GM23338 (cell line): Measurements from ENCODE around the gene SLC25A10. TPM values are rescaled to one million over a fixed set of nuclear protein-coding genes. Genes with fewer than 3 reads are reported as not detected.

Experiments
- ATAC-seq: fragments of 200-7000 bp; cut with Tn5 transposase; 3 replicates; pipeline ENCODE4 v1.9.1; 2020
- DNase-seq: peaks from one replicate; pipeline ENCODE4 v3.0.0-alpha.2; 2015; ENCODE audit warnings: low spot score
- H2AFZ ChIP-seq: fragments of 200-600 bp; sonication (generic); 2 replicates; pipeline ENCODE4 v1.8.0; 2016; ENCODE audit warnings: antibody characterized with exemption, mild to moderate bottlenecking, moderate library complexity
- H3F3A ChIP-seq: fragments of 200-600 bp; sonication (generic); replicated peaks from 2 replicates; pipeline ENCODE4 v1.8.0; 2017; ENCODE audit warnings: antibody characterized with exemption, mixed run types, low read depth
- H3K27ac ChIP-seq: fragments of 200-600 bp; sonication (generic); 2 replicates; pipeline ENCODE4 v1.6.1; 2016; ENCODE audit warnings: low read depth
- H3K27me3 ChIP-seq: fragments of 200-600 bp; sonication (generic); 2 replicates; pipeline ENCODE4 v1.8.0; 2016; ENCODE audit warnings: mild to moderate bottlenecking, mixed run types, moderate library complexity; ENCODE audit not compliant: insufficient read depth
- H3K36me3 ChIP-seq: fragments of 200-600 bp; sonication (generic); 2 replicates; pipeline ENCODE4 v1.8.0; 2016; ENCODE audit warnings: mild to moderate bottlenecking; ENCODE audit not compliant: insufficient read depth
- H3K4me1 ChIP-seq: fragments of 200-600 bp; sonication (generic); 2 replicates; pipeline ENCODE4 v1.8.0; 2016; ENCODE audit warnings: mild to moderate bottlenecking, moderate library complexity; ENCODE audit not compliant: insufficient read depth
- H3K4me2 ChIP-seq: fragments of 200-600 bp; sonication (generic); 2 replicates; pipeline ENCODE4 v1.7.1; 2017; ENCODE audit warnings: mixed run types
- H3K4me3 ChIP-seq: fragments of 200-600 bp; sonication (generic); 2 replicates; pipeline ENCODE4 v1.6.1; 2016; ENCODE audit warnings: mixed run types
- H3K79me2 ChIP-seq: fragments of 200-600 bp; sonication (generic); replicated peaks from 2 replicates; pipeline ENCODE4 v1.8.0; 2017; ENCODE audit warnings: mild to moderate bottlenecking; ENCODE audit not compliant: insufficient read depth
- H3K9me2 ChIP-seq: fragments of 200-600 bp; sonication (generic); 2 replicates; pipeline ENCODE4 v1.8.0; 2017; ENCODE audit not compliant: insufficient read depth
- H4K20me1 ChIP-seq: fragments of 200-600 bp; sonication (generic); replicated peaks from 2 replicates; pipeline ENCODE4 v1.8.0; 2017; ENCODE audit warnings: mild to moderate bottlenecking; ENCODE audit not compliant: insufficient read depth
- H3K27ac Mint-ChIP-seq: 2 replicates; pipeline ENCODE4 v1.8.0; 2020; ENCODE audit warnings: inconsistent platforms, mild to moderate bottlenecking, moderate library complexity, mixed read lengths
- H3K27me3 Mint-ChIP-seq: 3 replicates; pipeline ENCODE4 v1.8.0; 2022; ENCODE audit warnings: low read depth, mild to moderate bottlenecking, moderate library complexity, mixed read lengths, inconsistent platforms; ENCODE audit not compliant: insufficient read depth, poor library complexity
- H3K36me3 Mint-ChIP-seq: 3 replicates; pipeline ENCODE4 v1.8.0; 2021; ENCODE audit warnings: low read depth, mild to moderate bottlenecking, inconsistent platforms, moderate library complexity, mixed read lengths
- H3K4me1 Mint-ChIP-seq: 3 replicates; pipeline ENCODE4 v1.8.0; 2020; ENCODE audit warnings: mild to moderate bottlenecking, inconsistent platforms, mixed read lengths
- H3K4me3 Mint-ChIP-seq: 3 replicates; pipeline ENCODE4 v1.8.0; 2021; ENCODE audit warnings: moderate library complexity, mild to moderate bottlenecking, inconsistent platforms, mixed read lengths
- H3K9me3 Mint-ChIP-seq: 3 replicates; pipeline ENCODE4 v1.8.0; 2020; ENCODE audit warnings: moderate library complexity, mild to moderate bottlenecking, inconsistent platforms, mixed read lengths
- CREB1 ChIP-seq: fragments of 250-450 bp; sonication (Bioruptor Pico); IDR thresholded peaks from 2 replicates; pipeline ENCODE4 v1.5.0; 2020; ENCODE audit warnings: low read depth, mild to moderate bottlenecking, moderate library complexity
- CTCF ChIP-seq, 2 experiments: fragments of 200-600 bp in 1 of 2; sonication (generic) in 1 of 2; conservative IDR thresholded peaks; 2 replicates each; pipeline versions ENCODE4 v1.5.1 to v1.6.1; 2016 to 2017; ENCODE audit warnings: antibody characterized with exemption in 2 of 2, low read depth in 2 of 2, mild to moderate bottlenecking in 2 of 2, moderate library complexity in 1 of 2
- EZH2 ChIP-seq: fragments of 200-600 bp; sonication (generic); IDR thresholded peaks from one replicate; pipeline ENCODE4 v1.8.0; 2017; ENCODE audit warnings: antibody characterized with exemption, mild to moderate bottlenecking, low read depth; ENCODE audit not compliant: unreplicated experiment
- EZH2phosphoT487 ChIP-seq: fragments of 200-600 bp; sonication (generic); IDR thresholded peaks from one replicate; pipeline ENCODE4 v1.8.1; 2018; ENCODE audit warnings: antibody characterized with exemption; ENCODE audit not compliant: unreplicated experiment
- JUNB ChIP-seq: IDR thresholded peaks from one replicate; pipeline ENCODE4 v1.6.1; 2016; ENCODE audit warnings: antibody characterized with exemption; ENCODE audit not compliant: unreplicated experiment
- NANOG ChIP-seq: IDR thresholded peaks from 2 replicates; pipeline ENCODE4 v1.6.1; 2016; ENCODE audit warnings: antibody characterized with exemption, borderline replicate concordance
- POLR2AphosphoS5 ChIP-seq: IDR thresholded peaks from 2 replicates; pipeline ENCODE4 v1.6.1; 2016; ENCODE audit warnings: antibody characterized with exemption, low read depth
- STAT1 ChIP-seq: IDR thresholded peaks from one replicate; pipeline ENCODE4 v1.6.1; 2016; ENCODE audit warnings: antibody characterized with exemption; ENCODE audit not compliant: unreplicated experiment
- ZNF114 ChIP-seq: fragments of 250-450 bp; sonication (Bioruptor Pico); IDR thresholded peaks from 2 replicates; pipeline ENCODE4 v1.5.0; 2020; ENCODE audit warnings: mild to moderate bottlenecking, moderate library complexity
- ZNF331 ChIP-seq: fragments of 250-450 bp; sonication (Bioruptor Pico); IDR thresholded peaks from 2 replicates; pipeline ENCODE4 v1.5.0; 2020; ENCODE audit warnings: low read depth, mild to moderate bottlenecking, moderate library complexity
- polyA plus RNA-seq: library from polyadenylated mRNA; unstranded; fragments of >200 nt; fragmentation: Nextera tagmentation; extraction: Ambion mirVana; gene quantifications from 2 replicates; pipeline ENCODE4 v1.2.1, GENCODE V29; 2016
- total RNA-seq: library from RNA; depleted of rRNA; stranded (reverse); fragments of >200 nt; shearing (Covaris generic); gene quantifications from 2 replicates; pipeline ENCODE4 v1.2.3, GENCODE V29; 2014
- TF ChIP-seq, protein P1 (sequence below): IDR thresholded peaks from one replicate; pipeline ENCODE4 v1.6.1; 2018; ENCODE audit warnings: antibody characterized with exemption; ENCODE audit not compliant: unreplicated experiment
- TF ChIP-seq, protein P2 (sequence below): IDR thresholded peaks from 2 replicates; pipeline ENCODE4 v1.6.1; 2016; ENCODE audit warnings: antibody characterized with exemption
- TF ChIP-seq, protein P3 (sequence below): fragments of 250-450 bp; sonication (Bioruptor Pico); IDR thresholded peaks from 2 replicates; pipeline ENCODE4 v1.5.0; 2020; ENCODE audit warnings: mild to moderate bottlenecking, moderate library complexity

Gene SLC25A10
- total and polyA plus RNA-seq, 2 experiments from 2014 or later, result 25.7 to 47.4 TPM

- Histone ChIP-seq H3K4me1 (peaks cover 20% of the 10 kb centered on the region; the same call in 1 of the 2 replicates), H2AFZ (no peak overlapping the region), H3K79me2 (peaks cover 13% of the 10 kb centered on the region), H3K9me2 (no peaks in the 10 kb centered on the region), H3K36me3 (no peaks in the 10 kb centered on the region), H3F3A (peaks cover 7% of the 10 kb centered on the region), H3K27ac (no peak overlapping the region), H3K27me3 (no peaks in the 10 kb centered on the region), H3K4me3 (no peak overlapping the region), H4K20me1 (no peaks in the 10 kb centered on the region), H3K4me2 (no peak overlapping the region)
- Mint-ChIP-seq H3K36me3 (peaks cover 8% of the 10 kb centered on the region), H3K27ac (no peak overlapping the region), H3K4me1 (peaks cover 17% of the 10 kb centered on the region), H3K4me3 (no peak overlapping the region), H3K27me3 (peaks cover 14% of the 10 kb centered on the region), H3K9me3 (no peaks in the 10 kb centered on the region; the same call in 2 of the 3 replicates)
- DNase-seq (no peak), ATAC-seq (no peak)
- TF ChIP-seq, protein P1, sequence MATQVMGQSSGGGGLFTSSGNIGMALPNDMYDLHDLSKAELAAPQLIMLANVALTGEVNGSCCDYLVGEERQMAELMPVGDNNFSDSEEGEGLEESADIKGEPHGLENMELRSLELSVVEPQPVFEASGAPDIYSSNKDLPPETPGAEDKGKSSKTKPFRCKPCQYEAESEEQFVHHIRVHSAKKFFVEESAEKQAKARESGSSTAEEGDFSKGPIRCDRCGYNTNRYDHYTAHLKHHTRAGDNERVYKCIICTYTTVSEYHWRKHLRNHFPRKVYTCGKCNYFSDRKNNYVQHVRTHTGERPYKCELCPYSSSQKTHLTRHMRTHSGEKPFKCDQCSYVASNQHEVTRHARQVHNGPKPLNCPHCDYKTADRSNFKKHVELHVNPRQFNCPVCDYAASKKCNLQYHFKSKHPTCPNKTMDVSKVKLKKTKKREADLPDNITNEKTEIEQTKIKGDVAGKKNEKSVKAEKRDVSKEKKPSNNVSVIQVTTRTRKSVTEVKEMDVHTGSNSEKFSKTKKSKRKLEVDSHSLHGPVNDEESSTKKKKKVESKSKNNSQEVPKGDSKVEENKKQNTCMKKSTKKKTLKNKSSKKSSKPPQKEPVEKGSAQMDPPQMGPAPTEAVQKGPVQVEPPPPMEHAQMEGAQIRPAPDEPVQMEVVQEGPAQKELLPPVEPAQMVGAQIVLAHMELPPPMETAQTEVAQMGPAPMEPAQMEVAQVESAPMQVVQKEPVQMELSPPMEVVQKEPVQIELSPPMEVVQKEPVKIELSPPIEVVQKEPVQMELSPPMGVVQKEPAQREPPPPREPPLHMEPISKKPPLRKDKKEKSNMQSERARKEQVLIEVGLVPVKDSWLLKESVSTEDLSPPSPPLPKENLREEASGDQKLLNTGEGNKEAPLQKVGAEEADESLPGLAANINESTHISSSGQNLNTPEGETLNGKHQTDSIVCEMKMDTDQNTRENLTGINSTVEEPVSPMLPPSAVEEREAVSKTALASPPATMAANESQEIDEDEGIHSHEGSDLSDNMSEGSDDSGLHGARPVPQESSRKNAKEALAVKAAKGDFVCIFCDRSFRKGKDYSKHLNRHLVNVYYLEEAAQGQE, result no peak
- TF ChIP-seq EZH2 (no peak), NANOG (no peak), POLR2AphosphoS5 (no peak), CTCF (conservative IDR thresholded peaks at IDR 0.05; ENCODE audit: low read depth in 2 of 2) (no peak), ZNF114 (CRISPR knock-in tag) (no peak), CREB1 (CRISPR knock-in tag) (no peak), JUNB (no peak), STAT1 (no peak), ZNF331 (CRISPR knock-in tag) (no peak), EZH2phosphoT487 (no peak)
- TF ChIP-seq, protein P2, sequence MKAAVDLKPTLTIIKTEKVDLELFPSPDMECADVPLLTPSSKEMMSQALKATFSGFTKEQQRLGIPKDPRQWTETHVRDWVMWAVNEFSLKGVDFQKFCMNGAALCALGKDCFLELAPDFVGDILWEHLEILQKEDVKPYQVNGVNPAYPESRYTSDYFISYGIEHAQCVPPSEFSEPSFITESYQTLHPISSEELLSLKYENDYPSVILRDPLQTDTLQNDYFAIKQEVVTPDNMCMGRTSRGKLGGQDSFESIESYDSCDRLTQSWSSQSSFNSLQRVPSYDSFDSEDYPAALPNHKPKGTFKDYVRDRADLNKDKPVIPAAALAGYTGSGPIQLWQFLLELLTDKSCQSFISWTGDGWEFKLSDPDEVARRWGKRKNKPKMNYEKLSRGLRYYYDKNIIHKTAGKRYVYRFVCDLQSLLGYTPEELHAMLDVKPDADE, result no peak
- TF ChIP-seq, protein P3, sequence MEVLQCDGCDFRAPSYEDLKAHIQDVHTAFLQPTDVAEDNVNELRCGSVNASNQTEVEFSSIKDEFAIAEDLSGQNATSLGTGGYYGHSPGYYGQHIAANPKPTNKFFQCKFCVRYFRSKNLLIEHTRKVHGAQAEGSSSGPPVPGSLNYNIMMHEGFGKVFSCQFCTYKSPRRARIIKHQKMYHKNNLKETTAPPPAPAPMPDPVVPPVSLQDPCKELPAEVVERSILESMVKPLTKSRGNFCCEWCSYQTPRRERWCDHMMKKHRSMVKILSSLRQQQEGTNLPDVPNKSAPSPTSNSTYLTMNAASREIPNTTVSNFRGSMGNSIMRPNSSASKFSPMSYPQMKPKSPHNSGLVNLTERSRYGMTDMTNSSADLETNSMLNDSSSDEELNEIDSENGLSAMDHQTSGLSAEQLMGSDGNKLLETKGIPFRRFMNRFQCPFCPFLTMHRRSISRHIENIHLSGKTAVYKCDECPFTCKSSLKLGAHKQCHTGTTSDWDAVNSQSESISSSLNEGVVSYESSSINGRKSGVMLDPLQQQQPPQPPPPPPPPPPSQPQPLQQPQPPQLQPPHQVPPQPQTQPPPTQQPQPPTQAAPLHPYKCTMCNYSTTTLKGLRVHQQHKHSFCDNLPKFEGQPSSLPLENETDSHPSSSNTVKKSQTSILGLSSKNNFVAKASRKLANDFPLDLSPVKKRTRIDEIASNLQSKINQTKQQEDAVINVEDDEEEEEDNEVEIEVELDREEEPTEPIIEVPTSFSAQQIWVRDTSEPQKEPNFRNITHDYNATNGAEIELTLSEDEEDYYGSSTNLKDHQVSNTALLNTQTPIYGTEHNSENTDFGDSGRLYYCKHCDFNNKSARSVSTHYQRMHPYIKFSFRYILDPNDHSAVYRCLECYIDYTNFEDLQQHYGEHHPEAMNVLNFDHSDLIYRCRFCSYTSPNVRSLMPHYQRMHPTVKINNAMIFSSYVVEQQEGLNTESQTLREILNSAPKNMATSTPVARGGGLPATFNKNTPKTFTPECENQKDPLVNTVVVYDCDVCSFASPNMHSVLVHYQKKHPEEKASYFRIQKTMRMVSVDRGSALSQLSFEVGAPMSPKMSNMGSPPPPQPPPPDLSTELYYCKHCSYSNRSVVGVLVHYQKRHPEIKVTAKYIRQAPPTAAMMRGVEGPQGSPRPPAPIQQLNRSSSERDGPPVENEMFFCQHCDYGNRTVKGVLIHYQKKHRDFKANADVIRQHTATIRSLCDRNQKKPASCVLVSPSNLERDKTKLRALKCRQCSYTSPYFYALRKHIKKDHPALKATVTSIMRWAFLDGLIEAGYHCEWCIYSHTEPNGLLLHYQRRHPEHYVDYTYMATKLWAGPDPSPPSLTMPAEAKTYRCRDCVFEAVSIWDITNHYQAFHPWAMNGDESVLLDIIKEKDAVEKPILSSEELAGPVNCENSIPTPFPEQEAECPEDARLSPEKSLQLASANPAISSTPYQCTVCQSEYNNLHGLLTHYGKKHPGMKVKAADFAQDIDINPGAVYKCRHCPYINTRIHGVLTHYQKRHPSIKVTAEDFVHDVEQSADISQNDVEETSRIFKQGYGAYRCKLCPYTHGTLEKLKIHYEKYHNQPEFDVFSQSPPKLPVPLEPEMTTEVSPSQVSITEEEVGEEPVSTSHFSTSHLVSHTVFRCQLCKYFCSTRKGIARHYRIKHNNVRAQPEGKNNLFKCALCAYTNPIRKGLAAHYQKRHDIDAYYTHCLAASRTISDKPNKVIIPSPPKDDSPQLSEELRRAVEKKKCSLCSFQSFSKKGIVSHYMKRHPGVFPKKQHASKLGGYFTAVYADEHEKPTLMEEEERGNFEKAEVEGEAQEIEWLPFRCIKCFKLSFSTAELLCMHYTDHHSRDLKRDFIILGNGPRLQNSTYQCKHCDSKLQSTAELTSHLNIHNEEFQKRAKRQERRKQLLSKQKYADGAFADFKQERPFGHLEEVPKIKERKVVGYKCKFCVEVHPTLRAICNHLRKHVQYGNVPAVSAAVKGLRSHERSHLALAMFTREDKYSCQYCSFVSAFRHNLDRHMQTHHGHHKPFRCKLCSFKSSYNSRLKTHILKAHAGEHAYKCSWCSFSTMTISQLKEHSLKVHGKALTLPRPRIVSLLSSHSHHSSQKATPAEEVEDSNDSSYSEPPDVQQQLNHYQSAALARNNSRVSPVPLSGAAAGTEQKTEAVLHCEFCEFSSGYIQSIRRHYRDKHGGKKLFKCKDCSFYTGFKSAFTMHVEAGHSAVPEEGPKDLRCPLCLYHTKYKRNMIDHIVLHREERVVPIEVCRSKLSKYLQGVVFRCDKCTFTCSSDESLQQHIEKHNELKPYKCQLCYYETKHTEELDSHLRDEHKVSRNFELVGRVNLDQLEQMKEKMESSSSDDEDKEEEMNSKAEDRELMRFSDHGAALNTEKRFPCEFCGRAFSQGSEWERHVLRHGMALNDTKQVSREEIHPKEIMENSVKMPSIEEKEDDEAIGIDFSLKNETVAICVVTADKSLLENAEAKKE (CRISPR knock-in tag), result no peak
These were observed 3.2 kb downstream of the SLC25A10 start for GRCh38 chr17:81715107-81715871.
